Glutamatergic neuron (in vitro differentiated cells): Measurements from ENCODE around the gene TTC34. TPM values are rescaled to one million over a fixed set of nuclear protein-coding genes. Genes with fewer than 3 reads are reported as not detected.
A peak's percentile ranks its signal among the peaks of the same experiment; 100 is the strongest.

Experiments used
- DNase-seq: peaks from one replicate; pipeline ENCODE4 v3.0.0; 2022
- H3K27ac Mint-ChIP-seq: one replicate; pipeline ENCODE4 v1.8.0; 2020; ENCODE audit warnings: mild to moderate bottlenecking, mixed read lengths, inconsistent platforms; ENCODE audit not compliant: unreplicated experiment
- H3K27me3 Mint-ChIP-seq: one replicate; pipeline ENCODE4 v1.8.0; 2020; ENCODE audit warnings: mild to moderate bottlenecking, moderate library complexity, mixed read lengths, inconsistent platforms; ENCODE audit not compliant: unreplicated experiment
- H3K36me3 Mint-ChIP-seq: one replicate; pipeline ENCODE4 v1.8.0; 2020; ENCODE audit warnings: mild to moderate bottlenecking, mixed read lengths, inconsistent platforms; ENCODE audit not compliant: unreplicated experiment
- H3K4me1 Mint-ChIP-seq: one replicate; pipeline ENCODE4 v1.8.0; 2020; ENCODE audit warnings: mild to moderate bottlenecking, low read depth, mixed read lengths, inconsistent platforms; ENCODE audit not compliant: unreplicated experiment
- H3K4me3 Mint-ChIP-seq: one replicate; pipeline ENCODE4 v1.8.0; 2020; ENCODE audit warnings: mild to moderate bottlenecking, mixed read lengths, inconsistent platforms; ENCODE audit not compliant: unreplicated experiment
- H3K9me3 Mint-ChIP-seq: one replicate; pipeline ENCODE4 v1.8.0; 2020; ENCODE audit warnings: mild to moderate bottlenecking, moderate library complexity, mixed read lengths, inconsistent platforms; ENCODE audit not compliant: unreplicated experiment
- CTCF ChIP-seq: fragments of 200-600 bp; sonication (generic); IDR thresholded peaks from one replicate; pipeline ENCODE4 v1.5.0; 2021; ENCODE audit not compliant: partially characterized antibody, unreplicated experiment
- total RNA-seq: library from RNA; stranded (reverse); fragmentation: NEBNext Ultra II Directional; extraction: Animal tissue kit (Norgen Biotek cat#: 25700); gene quantifications from one replicate; pipeline ENCODE4 v1.2.1, GENCODE V29; 2021; ENCODE audit not compliant: unreplicated experiment

TTC34 gene
- total RNA-seq, 1 donor from 2014 or later: 0.74 TPM

- no peaks in the 10 kb centered on the region for H3K4me1 Mint-ChIP-seq
- peaks cover 4% of the 10 kb centered on the region for H3K27me3 Mint-ChIP-seq
- no peak overlapping the region for H3K4me3 Mint-ChIP-seq
- no peak for TF ChIP-seq CTCF
- peaks cover 6% of the 10 kb centered on the region for H3K36me3 Mint-ChIP-seq
- DNase-seq: no peak
- no peak overlapping the region for H3K27ac Mint-ChIP-seq
- peaks cover 5% of the 10 kb centered on the region for H3K9me3 Mint-ChIP-seq
These were observed 156.8 kb downstream of the TTC34 start for GRCh38 chr1:2644591-2645101.

DNA sequence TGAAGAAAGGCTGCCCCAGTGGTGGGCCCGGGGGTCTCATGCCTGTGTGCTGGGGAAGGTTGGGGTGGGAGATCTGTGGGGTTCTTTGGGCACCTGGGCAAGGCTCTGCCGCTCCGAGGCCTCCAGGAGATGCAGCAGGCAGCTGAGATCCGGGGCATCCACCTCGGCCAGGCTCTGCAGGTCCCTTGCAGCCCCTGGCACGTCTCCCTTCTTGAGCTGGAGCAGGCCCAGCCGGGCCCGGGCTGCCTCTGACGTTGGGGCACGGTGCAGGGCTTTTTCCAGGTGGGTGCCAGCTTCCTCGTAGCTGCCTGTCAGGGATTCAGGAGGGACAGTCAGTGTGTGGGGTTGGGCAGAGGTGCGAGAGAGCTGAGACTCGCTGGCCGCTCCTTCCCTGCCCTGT is 157.3 kb downstream of the TTC34 start:
- Mint-ChIP-seq H3K27ac (no peak overlapping the region), H3K27me3 (peaks cover 4% of the 10 kb centered on the region), H3K4me3 (no peak overlapping the region), H3K4me1 (no peaks in the 10 kb centered on the region), H3K36me3 (peaks cover 6% of the 10 kb centered on the region), H3K9me3 (peaks cover 5% of the 10 kb centered on the region)
- peak; percentile 13 for DNase-seq
- TF ChIP-seq CTCF: no peak

DNA sequence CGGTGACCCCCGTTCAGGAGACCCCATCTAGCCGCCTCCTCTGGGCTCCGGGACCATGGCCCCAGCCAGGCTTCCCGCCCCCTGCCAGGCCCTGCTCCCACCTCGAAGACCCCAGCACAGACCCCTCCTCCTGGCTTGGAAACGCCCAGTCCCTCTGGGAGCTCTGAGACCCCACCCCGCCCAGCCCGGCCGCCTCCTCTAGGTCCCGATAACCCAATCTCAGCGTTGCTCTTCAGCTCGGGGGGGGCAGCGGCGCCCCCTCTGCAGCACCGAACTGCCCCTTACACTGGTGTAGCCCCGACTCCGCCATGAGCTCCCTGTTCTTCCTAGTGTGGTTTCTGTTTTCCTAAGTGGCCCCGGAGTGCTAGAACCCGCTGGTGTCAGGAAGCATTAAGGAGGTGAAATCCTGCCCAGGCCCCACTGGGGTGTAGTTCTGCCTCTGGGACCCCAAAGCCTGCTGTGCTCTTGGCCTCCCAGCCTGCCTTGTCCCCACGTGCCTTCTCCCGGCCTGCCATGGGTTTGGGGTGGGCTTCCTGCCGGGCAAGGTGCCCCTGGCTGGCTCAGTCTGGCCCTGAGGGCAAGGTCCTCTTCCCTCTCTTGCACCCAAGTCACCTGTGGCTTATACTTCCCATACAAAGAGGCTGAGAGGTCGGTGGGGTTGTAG is 157.9 kb downstream of the TTC34 start:
- H3K4me1 Mint-ChIP-seq: no peaks in the 10 kb centered on the region
- peak overlapping the region; percentile 79 for H3K4me3 Mint-ChIP-seq
- H3K36me3 Mint-ChIP-seq: peaks cover 6% of the 10 kb centered on the region
- peaks cover 4% of the 10 kb centered on the region for H3K27me3 Mint-ChIP-seq
- no peak overlapping the region for H3K27ac Mint-ChIP-seq
- no peak for TF ChIP-seq CTCF
- peaks cover 5% of the 10 kb centered on the region for H3K9me3 Mint-ChIP-seq
- no peak for DNase-seq

- H3K27ac Mint-ChIP-seq: no peak overlapping the region
- peaks cover 5% of the 10 kb centered on the region for H3K9me3 Mint-ChIP-seq
- H3K4me1 Mint-ChIP-seq: no peaks in the 10 kb centered on the region
- peaks cover 4% of the 10 kb centered on the region for H3K27me3 Mint-ChIP-seq
- peak; percentile 96 for DNase-seq
- no peak for TF ChIP-seq CTCF
- H3K4me3 Mint-ChIP-seq: peak overlapping the region; percentile 85
- H3K36me3 Mint-ChIP-seq: peaks cover 3% of the 10 kb centered on the region
These were observed 158.7 kb downstream of the TTC34 start for GRCh38 chr1:2642560-2643413.
